Duodenal mucosa (tissue), 2 donors: ENCODE measurements around the gene GALNS.

Source experiments
- H3K27ac ChIP-seq: one replicate; pipeline ENCODE4 v1.7.0; 2013; ENCODE audit warnings: low read depth, low read length
- H3K27me3 ChIP-seq, 2 donors: one replicate each; pipeline ENCODE4 v1.7.0; 2013; ENCODE audit warnings: low read length in 2 of 2, control low read depth in 1 of 2; ENCODE audit not compliant: insufficient read depth in 2 of 2, control insufficient read depth in 1 of 2
- H3K36me3 ChIP-seq, 2 donors: one replicate each; pipeline ENCODE4 v1.7.0; 2013; ENCODE audit warnings: low read length in 2 of 2, control low read depth in 1 of 2; ENCODE audit not compliant: insufficient read depth in 2 of 2, control insufficient read depth in 1 of 2
- H3K4me1 ChIP-seq, 2 donors: one replicate each; pipeline ENCODE4 v1.7.0; 2013; ENCODE audit warnings: low read length in 2 of 2, control low read depth in 1 of 2; ENCODE audit not compliant: insufficient read depth in 2 of 2, control insufficient read depth in 1 of 2
- H3K4me3 ChIP-seq, 2 donors: one replicate each; pipeline ENCODE4 v1.7.0; 2013; ENCODE audit warnings: low read length in 2 of 2, low read depth in 1 of 2
- H3K9ac ChIP-seq, 2 donors: one replicate each; pipeline ENCODE4 v1.7.0; 2013; ENCODE audit warnings: low read length in 2 of 2, low read depth in 1 of 2
- H3K9me3 ChIP-seq, 2 donors: one replicate each; pipeline ENCODE4 v1.7.0; 2013; ENCODE audit warnings: low read length in 2 of 2, control low read depth in 1 of 2; ENCODE audit not compliant: control insufficient read depth in 1 of 2

The GALNS gene

DNA sequence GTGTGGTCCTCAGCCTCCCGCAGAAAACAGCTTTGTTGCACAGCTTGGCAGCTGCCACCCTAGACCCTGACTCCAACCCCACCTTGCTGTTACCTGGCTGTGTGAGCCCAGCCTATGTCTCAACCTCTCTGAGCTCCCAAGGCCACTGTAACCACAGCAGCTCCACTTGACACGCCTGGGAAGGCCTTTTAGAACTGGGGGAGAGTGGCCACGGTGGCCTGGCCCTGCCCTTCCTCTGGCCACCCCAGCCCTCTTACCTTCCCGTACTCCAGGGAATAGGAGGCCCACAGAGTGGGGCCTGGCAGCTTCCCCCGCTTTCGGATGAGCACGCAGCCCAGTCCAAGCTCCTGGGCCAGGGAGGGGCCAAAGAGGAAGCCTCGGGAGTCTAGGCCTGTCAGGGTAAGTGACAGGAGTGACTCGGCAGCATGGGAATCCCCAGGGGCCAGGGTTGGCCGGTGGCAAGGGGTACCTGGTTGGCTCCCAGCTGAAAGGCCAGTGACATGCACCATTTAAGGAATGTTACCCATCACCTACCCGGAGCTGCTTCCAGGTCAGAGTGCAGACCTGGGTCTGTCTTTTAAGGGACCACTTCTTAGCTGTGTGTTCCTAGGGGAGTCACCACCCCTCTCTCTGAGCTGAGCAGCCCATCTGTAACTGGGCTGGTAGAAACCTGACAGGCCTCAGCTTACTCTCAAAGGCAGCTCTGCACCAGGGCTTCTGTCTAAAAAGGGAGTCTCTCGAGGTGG, 46.4 kb downstream of the GALNS start:
- H3K27me3 ChIP-seq: no peaks in the 10 kb centered on the region
- peaks cover 8 to 28% of the 10 kb centered on the region in 2 donors for H3K36me3 ChIP-seq
- no peaks in the 10 kb centered on the region for H3K9me3 ChIP-seq
- H3K4me3 ChIP-seq: peak overlapping the region; percentile 80
- peak overlapping the region; percentile 71 to 73 for H3K9ac ChIP-seq
- peaks cover 15 to 26% of the 10 kb centered on the region in 2 donors for H3K4me1 ChIP-seq
- peak overlapping the region; percentile 75 for H3K27ac ChIP-seq

DNA sequence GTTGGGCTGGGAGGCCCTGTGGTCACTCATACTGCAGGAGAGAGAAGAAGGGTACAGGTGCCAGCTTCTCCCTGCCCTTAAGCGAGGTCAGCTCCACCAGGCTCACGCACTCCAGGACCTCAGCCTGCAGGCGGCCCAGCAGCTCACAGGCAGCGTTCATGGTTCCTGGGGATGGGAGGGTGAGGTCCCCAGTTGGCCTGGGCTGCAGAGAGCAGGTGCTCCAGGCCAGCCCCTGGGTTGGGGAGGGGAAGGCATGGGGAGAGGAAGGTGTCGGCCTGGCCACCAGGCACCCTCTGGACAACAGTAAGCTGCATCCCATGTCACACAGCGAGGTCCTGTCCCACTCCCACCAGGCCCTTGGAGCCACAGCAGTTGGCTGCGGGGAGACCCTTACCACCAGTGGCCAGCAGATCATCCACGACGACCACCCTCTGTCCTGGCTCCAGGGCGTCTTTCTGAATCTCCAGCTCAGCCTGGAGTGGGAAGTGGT, 47.0 kb downstream of the GALNS start:
- Histone ChIP-seq H3K27me3 (no peaks in the 10 kb centered on the region), H3K36me3 (peaks cover 8 to 28% of the 10 kb centered on the region in 2 donors), H3K4me3 (peak overlapping the region; percentile 80), H3K4me1 (peaks cover 19 to 29% of the 10 kb centered on the region in 2 donors), H3K9ac (peak overlapping the region in 1 of 2 donors; percentile 73), H3K9me3 (no peaks in the 10 kb centered on the region), H3K27ac (no peak overlapping the region)

DNA sequence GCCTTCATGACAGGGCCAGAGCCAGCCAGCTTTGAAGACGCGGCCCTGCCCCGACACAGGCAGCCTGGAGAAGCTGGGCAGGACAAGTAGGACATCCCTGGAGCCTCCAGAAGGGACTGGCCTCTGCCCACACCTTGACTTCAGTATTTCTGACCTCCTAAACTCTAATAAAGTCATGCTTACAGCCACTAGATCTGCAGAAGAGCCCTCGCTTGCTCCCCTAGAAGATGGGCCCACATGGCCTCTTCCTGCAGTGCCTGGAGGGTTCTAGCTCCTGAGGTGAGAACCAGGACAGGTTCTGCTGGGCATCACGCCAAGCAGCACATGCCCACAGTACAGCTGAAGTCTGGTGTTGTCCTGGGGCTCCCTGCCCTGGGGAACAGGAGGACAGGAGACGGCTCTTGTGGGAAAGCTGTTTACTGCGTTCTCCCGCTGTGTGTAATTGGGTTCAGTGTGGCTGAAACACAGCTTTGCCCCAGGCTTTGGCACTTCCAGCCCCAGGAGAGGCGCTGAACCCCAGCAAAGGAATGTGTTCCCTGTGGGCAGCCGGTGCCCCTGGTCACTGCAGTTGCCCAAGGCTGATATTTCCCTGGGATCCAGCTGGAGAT, 47.6 kb downstream of the GALNS start:
- Histone ChIP-seq H3K27me3 (no peaks in the 10 kb centered on the region), H3K27ac (no peak overlapping the region), H3K4me3 (no peak overlapping the region), H3K9me3 (no peaks in the 10 kb centered on the region), H3K9ac (no peak overlapping the region), H3K36me3 (peaks cover 8 to 28% of the 10 kb centered on the region in 2 donors), H3K4me1 (peaks cover 21 to 35% of the 10 kb centered on the region in 2 donors)

DNA sequence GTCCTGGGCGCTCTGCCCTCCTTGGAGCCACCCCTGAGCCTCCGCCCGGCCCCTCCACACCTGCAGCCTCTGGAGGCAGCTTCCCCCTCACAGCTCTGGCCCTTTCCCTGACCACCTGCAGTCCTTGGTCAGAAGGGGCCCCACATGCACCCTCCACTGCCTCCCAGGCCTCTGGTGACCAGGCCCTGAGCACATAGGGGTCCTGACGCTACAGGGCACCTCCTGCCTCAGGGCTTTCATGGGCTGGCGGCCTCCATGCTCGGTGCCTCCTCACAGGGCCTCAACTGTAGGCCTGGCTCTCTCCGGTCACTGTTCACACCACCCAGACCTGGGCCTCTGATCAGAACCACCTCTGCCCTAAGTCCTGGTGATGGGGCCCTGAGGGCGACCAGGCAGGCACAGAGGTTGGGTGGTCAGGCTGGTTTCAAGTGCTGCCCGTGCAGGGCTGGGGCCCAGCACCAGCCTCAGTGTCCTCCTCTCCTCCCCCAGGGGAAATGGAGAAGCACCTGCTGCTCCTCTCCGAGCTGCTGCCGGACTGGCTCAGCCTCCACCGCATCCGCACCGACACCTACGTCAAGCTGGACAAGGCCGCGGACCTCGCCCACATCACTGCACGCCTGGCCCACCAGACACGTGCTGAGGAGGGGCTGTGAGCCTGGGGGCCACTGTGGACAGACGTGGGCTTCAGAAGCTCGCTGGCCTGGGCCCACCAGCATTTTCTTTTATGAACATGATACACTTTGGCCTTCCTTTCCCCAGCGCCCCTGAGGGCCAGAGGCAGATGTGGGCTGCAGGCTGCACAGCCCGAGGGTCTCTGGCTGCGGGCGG, 48.9 kb downstream of the GALNS start:
- Histone ChIP-seq H3K9ac (no peak overlapping the region), H3K9me3 (no peaks in the 10 kb centered on the region), H3K36me3 (peaks cover 8 to 28% of the 10 kb centered on the region in 2 donors), H3K4me1 (peaks cover 21 to 36% of the 10 kb centered on the region in 2 donors), H3K4me3 (no peak overlapping the region), H3K27me3 (no peaks in the 10 kb centered on the region), H3K27ac (no peak overlapping the region)

DNA sequence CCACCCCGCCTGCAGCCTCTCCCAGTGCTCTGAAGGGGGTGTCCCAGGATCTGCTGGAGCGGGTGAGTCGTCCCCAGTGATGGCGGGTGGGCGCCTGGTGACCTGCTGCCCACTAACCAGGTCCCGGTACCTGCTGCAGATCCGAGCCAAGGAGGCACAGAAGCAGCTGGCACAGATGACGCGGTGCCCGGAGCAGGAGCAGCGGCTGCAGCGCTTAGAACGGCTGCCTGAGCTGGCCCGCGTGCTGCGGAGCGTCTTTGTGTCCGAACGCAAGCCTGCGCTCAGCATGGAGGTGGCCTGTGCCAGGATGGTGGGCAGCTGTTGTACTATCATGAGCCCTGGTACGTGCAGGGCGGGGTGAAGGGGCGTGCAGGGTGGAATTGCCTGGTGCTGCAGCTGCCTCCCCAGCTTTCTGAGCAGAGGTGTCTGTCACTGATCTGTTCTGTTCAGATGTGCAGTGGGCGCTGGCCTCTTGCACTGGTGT, 49.6 kb downstream of the GALNS start:
- peaks cover 19 to 31% of the 10 kb centered on the region in 2 donors for H3K4me1 ChIP-seq
- no peaks in the 10 kb centered on the region for H3K27me3 ChIP-seq
- H3K36me3 ChIP-seq: peaks cover 8 to 28% of the 10 kb centered on the region in 2 donors

DNA sequence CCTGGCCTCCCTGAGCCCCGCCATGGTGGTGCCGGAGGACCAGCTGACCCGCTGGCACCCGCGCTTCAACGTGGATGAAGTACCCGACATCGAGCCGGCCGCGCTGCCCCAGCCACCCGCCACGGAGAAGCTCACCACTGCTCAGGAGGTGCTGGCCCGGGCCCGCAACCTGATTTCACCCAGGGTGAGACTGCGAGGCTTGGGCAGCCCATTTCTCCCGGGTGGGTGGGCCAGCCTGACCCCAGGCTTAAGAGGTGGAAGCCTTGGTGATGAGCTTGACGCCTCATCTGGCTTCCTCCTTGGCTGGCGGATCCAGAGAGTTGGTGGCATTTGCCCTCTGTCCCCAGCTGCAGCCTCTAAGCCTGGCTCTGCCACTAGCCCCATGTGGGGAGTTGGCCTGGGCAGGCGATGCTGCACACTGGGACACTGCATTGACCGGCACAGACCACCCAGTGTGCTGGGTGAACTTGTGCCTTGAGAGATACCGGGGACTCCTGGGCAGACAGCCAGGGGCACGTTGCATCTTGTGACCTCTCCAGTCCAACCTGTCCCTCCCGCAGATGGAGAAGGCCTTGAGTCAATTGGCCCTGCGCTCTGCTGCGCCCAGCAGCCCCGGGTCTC, 50.1 kb downstream of the GALNS start:
- H3K36me3 ChIP-seq: peaks cover 8 to 28% of the 10 kb centered on the region in 2 donors
- H3K9me3 ChIP-seq: no peaks in the 10 kb centered on the region
- H3K9ac ChIP-seq: no peak overlapping the region
- no peaks in the 10 kb centered on the region for H3K27me3 ChIP-seq
- H3K4me1 ChIP-seq: peaks cover 19 to 28% of the 10 kb centered on the region in 2 donors
- no peak overlapping the region for H3K4me3 ChIP-seq
- no peak overlapping the region for H3K27ac ChIP-seq

More for the DNA sequence above, 49.6 kb downstream of the GALNS start:
- H3K9me3 ChIP-seq: no peaks in the 10 kb centered on the region
- H3K27ac ChIP-seq: no peak overlapping the region
- no peak overlapping the region for H3K9ac ChIP-seq
- H3K4me3 ChIP-seq: no peak overlapping the region

DNA sequence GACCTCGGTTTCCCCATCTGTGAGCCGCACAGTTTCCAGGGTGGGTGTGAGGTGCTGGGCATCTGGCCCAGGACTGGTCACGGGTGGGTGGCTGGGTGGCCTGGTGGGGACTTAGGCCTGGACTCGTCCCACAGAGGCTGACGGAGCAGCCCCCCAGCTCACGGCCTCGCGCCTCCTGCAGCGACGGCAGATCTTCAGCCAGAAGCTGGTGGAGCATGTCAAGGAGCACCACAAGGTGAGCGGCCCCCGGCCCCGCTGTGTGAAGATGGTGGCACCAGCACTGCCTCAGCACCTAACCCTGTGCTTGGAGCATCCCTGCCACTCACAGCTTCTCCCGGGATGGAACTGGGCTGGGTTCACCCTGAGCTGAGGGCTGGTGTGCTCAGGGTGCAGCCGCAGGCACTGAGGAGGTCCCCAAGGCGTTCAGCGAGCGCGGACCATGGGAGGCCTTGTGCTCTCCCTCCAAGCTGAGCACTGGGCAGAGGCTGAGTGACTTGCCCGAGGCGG, 50.8 kb downstream of the GALNS start:
- no peaks in the 10 kb centered on the region for H3K9me3 ChIP-seq
- H3K4me3 ChIP-seq: no peak overlapping the region
- peaks cover 8 to 28% of the 10 kb centered on the region in 2 donors for H3K36me3 ChIP-seq
- no peak overlapping the region for H3K27ac ChIP-seq
- no peaks in the 10 kb centered on the region for H3K27me3 ChIP-seq
- no peak overlapping the region for H3K9ac ChIP-seq
- H3K4me1 ChIP-seq: peaks cover 17 to 25% of the 10 kb centered on the region in 2 donors

DNA sequence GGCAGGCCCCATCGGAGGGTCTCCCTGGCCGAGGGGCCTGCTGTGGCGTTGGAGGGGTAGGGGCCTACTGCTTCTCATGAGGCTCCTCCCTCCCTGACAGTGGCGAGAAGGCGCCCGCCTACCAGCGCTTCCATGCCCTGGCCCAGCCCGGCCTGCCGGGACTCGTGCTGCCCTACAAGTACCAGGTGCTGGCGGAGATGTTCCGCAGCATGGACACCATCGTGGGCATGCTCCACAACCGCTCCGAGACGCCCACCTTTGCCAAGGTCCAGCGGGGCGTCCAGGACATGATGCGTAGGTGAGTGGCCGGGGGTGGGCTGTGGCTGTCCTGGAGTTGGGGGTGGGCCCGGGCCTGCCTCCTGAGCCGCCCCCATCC, 51.4 kb downstream of the GALNS start:
- H3K4me3 ChIP-seq: no peak overlapping the region
- H3K9me3 ChIP-seq: no peaks in the 10 kb centered on the region
- H3K9ac ChIP-seq: no peak overlapping the region
- peaks cover 8 to 28% of the 10 kb centered on the region in 2 donors for H3K36me3 ChIP-seq
- no peak overlapping the region for H3K27ac ChIP-seq
- H3K4me1 ChIP-seq: peaks cover 11 to 19% of the 10 kb centered on the region in 2 donors
- H3K27me3 ChIP-seq: no peaks in the 10 kb centered on the region

DNA sequence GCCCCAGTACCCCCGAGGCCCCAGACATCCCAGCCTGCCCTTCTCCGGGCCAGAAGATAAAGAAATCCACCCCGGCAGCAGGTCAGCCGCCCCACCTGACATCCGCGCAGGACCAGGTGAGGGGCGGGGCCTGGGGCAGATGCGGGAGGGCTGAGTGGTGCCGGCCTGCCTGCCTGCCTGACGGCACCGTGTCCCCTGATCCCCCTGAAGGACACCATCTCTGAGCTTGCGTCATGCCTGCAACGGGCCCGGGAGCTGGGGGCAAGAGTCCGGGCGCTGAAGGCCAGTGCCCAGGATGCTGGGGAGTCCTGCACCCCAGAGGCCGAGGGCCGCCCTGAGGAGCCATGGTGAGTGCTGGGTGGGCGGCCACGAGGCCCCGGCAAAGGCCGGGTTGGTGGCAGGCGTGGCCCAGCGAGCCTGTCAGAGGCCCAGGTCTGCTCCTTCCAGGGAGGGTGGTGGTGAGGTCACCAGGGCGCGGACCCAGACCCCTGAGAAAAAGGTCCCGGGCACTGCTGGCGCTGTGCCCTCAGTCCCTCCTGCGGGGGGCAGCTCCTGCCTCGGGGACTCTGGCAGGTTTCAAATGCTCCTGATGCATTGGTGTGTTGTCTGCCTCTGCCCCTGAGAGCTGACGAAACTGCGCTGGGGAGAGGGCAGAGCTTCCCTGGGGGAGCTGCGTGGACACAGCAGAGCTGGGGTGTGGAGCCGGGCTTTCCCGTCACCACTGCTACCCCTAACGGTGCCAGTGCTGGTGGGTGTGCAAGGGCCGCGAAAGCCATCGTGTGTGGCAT, 52.0 kb downstream of the GALNS start:
- no peaks in the 10 kb centered on the region for H3K27me3 ChIP-seq
- H3K9me3 ChIP-seq: no peaks in the 10 kb centered on the region
- peak overlapping the region in 1 of 2 donors; percentile 51 for H3K9ac ChIP-seq
- H3K4me3 ChIP-seq: peak overlapping the region; percentile 22 to 53
- peaks cover 8 to 25% of the 10 kb centered on the region in 2 donors for H3K36me3 ChIP-seq
- H3K27ac ChIP-seq: no peak overlapping the region
- H3K4me1 ChIP-seq: peaks cover 6 to 13% of the 10 kb centered on the region in 2 donors
